HG02981 (cell line): ENCODE measurements around the gene LRRC8A.
"Not testable (repeated sequence)": the region's sequence is repeated elsewhere in the genome, so short reads cannot be mapped to it uniquely, and the experiment has no call there.

ENCODE experiments used
- ATAC-seq: cut with Tn5 transposase; IDR thresholded peaks from one replicate; pipeline ENCODE4 v1.9.1; 2021; ENCODE audit warnings: mild to moderate bottlenecking, moderate library complexity; ENCODE audit not compliant: unreplicated experiment

Gene LRRC8A

GRCh38 chr9:128947527-128948301 lies 65.8 kb downstream of the LRRC8A start, which contains the start of the genes DOLK and NUP188:
Gene DOLK, minus strand, starts transcription at chr9:128947603. Its CDS starts 300 bp downstream, at chr9:128947303.
Gene NUP188, plus strand, starts transcription at chr9:128947699. Its CDS starts 21 bp downstream, at chr9:128947720.
- ATAC-seq = peak; percentile 71

- ATAC-seq = not testable (repeated sequence)
These were observed 79.5 kb downstream of the LRRC8A start for GRCh38 chr9:128961403-128961802.
